K562 (cell line): Measurements from ENCODE around the gene TACR1. TPM values are rescaled to one million over a fixed set of nuclear protein-coding genes. Genes with fewer than 3 reads are reported as not detected.

Experiments
- ATAC-seq: fragments of 200-7000 bp; cut with Tn5 transposase; 3 replicates; pipeline ENCODE4 v1.9.1; 2020; ENCODE audit warnings: moderate library complexity
- BruUV-seq: library from RNA; stranded (reverse); fragments of 400-500 nt; replicated peaks from 2 replicates; lab custom pipeline; 2021; lab: Mats Ljungman, UMichigan
- CTCF ChIA-PET: fragments of 300-600 bp; formaldehyde crosslinking; extraction: SDS; loops from one replicate; lab custom pipeline; 2021; ENCODE audit warnings: low intra/inter-chr PET ratio; lab: Yijun Ruan, JAX
- POLR2A ChIA-PET: fragments of 300-600, 350-650 bp; sonication (Branson Sonifier 250); formaldehyde crosslinking; extraction: SDS; loops from one replicate; lab custom pipeline; 2021; ENCODE audit warnings: antibody characterized with exemption, inconsistent platforms; lab: Yijun Ruan, JAX
- DNase-seq, 4 experiments: peaks; one replicate each; pipeline versions ENCODE4 v3.0.0 to v3.0.0-alpha.2; 2011 to 2018; ENCODE audit warnings: low spot score in 3 of 4, mixed read lengths in 3 of 4; ENCODE audit errors: extremely low read depth in 1 of 4
- FAIRE-seq: peaks from 2 replicates; lab custom pipeline; 2011; peaks lifted over from hg19 to GRCh38; lab: Jason Lieb, UNC
- H2AFZ ChIP-seq: 2 replicates; pipeline ENCODE4 v1.6.0; 2011; ENCODE audit warnings: low read depth, low read length, control low read depth, inconsistent platforms
- H3K27ac ChIP-seq: fragments of 200-600 bp; 3 replicates; pipeline ENCODE4 v1.8.0; 2011; ENCODE audit warnings: low read depth, mild to moderate bottlenecking, control low read depth, inconsistent platforms, low read length, moderate library complexity, mixed read lengths; ENCODE audit errors: extremely low read depth
- H3K27me3 ChIP-seq, 2 experiments: fragments of 300-600 bp in 1 of 2; 2 replicates in 1 of 2; 3 replicates in 1 of 2; pipeline versions ENCODE4 v1.6.0 to v1.8.0; 2011; ENCODE audit warnings: inconsistent platforms in 2 of 2, low read length in 2 of 2, mild to moderate bottlenecking in 1 of 2, mixed read lengths in 1 of 2, moderate library complexity in 1 of 2; ENCODE audit not compliant: control insufficient read depth in 2 of 2, insufficient read depth in 2 of 2
- H3K36me3 ChIP-seq: fragments of 300-600 bp; 3 replicates; pipeline ENCODE4 v1.8.0; 2011; ENCODE audit warnings: mild to moderate bottlenecking, low read length, inconsistent platforms; ENCODE audit not compliant: control insufficient read depth, insufficient read depth
- H3K4me1 ChIP-seq, 2 experiments: fragments of 200-600 bp in 1 of 2; replicated peaks in 1 of 2; 2 replicates in 1 of 2; 3 replicates in 1 of 2; pipeline versions ENCODE4 v1.5.1 to v1.8.0; 2011; ENCODE audit warnings: inconsistent platforms in 2 of 2, low read length in 2 of 2, mild to moderate bottlenecking in 1 of 2, mixed read lengths in 1 of 2, moderate library complexity in 1 of 2; ENCODE audit not compliant: control insufficient read depth in 2 of 2, insufficient read depth in 2 of 2
- H3K4me2 ChIP-seq: 2 replicates; pipeline ENCODE4 v1.6.1; 2011; ENCODE audit warnings: low read length, control low read depth, inconsistent platforms, mixed read lengths; ENCODE audit not compliant: insufficient read depth
- H3K4me3 ChIP-seq: fragments of 200-600 bp; sonication (generic), shearing (Covaris generic); 2 replicates; pipeline ENCODE4 v1.5.1; 2016; ENCODE audit warnings: control low read depth, inconsistent platforms
- H3K79me2 ChIP-seq: fragments of 200-600 bp; 3 replicates; pipeline ENCODE4 v1.8.0; 2011; ENCODE audit warnings: low read length, inconsistent platforms; ENCODE audit not compliant: control insufficient read depth, insufficient read depth
- H3K9ac ChIP-seq, 2 experiments: 2 replicates each; pipeline versions ENCODE4 v1.6.0 to v1.6.1; 2011; ENCODE audit warnings: low read depth in 2 of 2, low read length in 2 of 2, control low read depth in 1 of 2, inconsistent platforms in 1 of 2, mild to moderate bottlenecking in 1 of 2, mixed read lengths in 1 of 2; ENCODE audit not compliant: insufficient read depth in 1 of 2
- H3K9me1 ChIP-seq: one replicate; pipeline ENCODE4 v1.6.0; 2011; ENCODE audit warnings: inconsistent platforms, mild to moderate bottlenecking, low read length, moderate library complexity; ENCODE audit not compliant: control insufficient read depth, insufficient read depth
- H3K9me3 ChIP-seq: replicated peaks from 2 replicates; pipeline ENCODE4 v1.5.1; 2011; ENCODE audit warnings: low read depth, low read length, inconsistent platforms; ENCODE audit not compliant: control insufficient read depth, insufficient read depth
- H4K20me1 ChIP-seq: replicated peaks from 2 replicates; pipeline ENCODE4 v1.6.1; 2011; ENCODE audit warnings: low read length, inconsistent platforms, mixed read lengths; ENCODE audit not compliant: control insufficient read depth, insufficient read depth
- ETV6 ChIP-seq, 3 experiments: fragments of 150-350 bp in 1 of 3; sonication (generic) in 1 of 3; formaldehyde crosslinking in 1 of 3; IDR thresholded peaks; 2 replicates each; pipeline versions ENCODE4 v1.6.1 to v1.8.0; 2014 to 2022; ENCODE audit warnings: borderline replicate concordance in 2 of 3, low read depth in 2 of 3, antibody characterized with exemption in 1 of 3, low read length in 1 of 3, mild to moderate bottlenecking in 1 of 3, missing genetic modification reagents in 1 of 3
- FIP1L1 ChIP-seq: fragments of 200-400 bp; formaldehyde crosslinking; IDR thresholded peaks from 2 replicates; pipeline ENCODE4 v1.6.1; 2018; ENCODE audit warnings: mild to moderate bottlenecking, low read depth, low read length; ENCODE audit not compliant: poor library complexity, severe bottlenecking
- NR3C1 ChIP-seq: sonication (generic); formaldehyde crosslinking; IDR thresholded peaks from 2 replicates; pipeline ENCODE4 v1.8.1; 2022; ENCODE audit warnings: missing genetic modification reagents
- RAD21 ChIP-seq, 2 experiments: fragments of 250-450 bp in 1 of 2; fragments of 450-650 bp in 1 of 2; sonication (Bioruptor Pico) in 1 of 2; formaldehyde crosslinking in 1 of 2; IDR thresholded peaks in 1 of 2; conservative IDR thresholded peaks in 1 of 2; 2 replicates each; pipeline versions ENCODE4 v1.4.0 to v1.8.0; 2020 to 2022; ENCODE audit warnings: mild to moderate bottlenecking in 2 of 2, moderate library complexity in 1 of 2
- ZNF507 ChIP-seq: conservative IDR thresholded peaks from 2 replicates; pipeline ENCODE4 v1.6.1; 2017; ENCODE audit warnings: missing genetic modification characterization, missing compliant biosample characterization
- ZNF644 ChIP-seq: fragments of 200-800 bp; sonication (Bioruptor generic); IDR thresholded peaks from 2 replicates; pipeline ENCODE4 v1.6.1; 2016; ENCODE audit warnings: low read depth, missing genetic modification characterization, missing compliant biosample characterization
- WGBS: fragments of 100-300 bp; shearing (Covaris generic); methylation state at CpG from one replicate; pipeline ENCODE4 v1.1.6; 2016; ENCODE audit warnings: low coverage, mixed read lengths; ENCODE audit not compliant: insufficient coverage; ENCODE audit errors: missing lambda C conversion rate; 5-methylcytosine and 5-hydroxymethylcytosine counted together
- in situ Hi-C: fragments of 300-500 bp; cut with MboI; formaldehyde crosslinking; loops from 4 replicates; pipeline ENCODE4 v1.15.0; 2018; ENCODE audit warnings: inconsistent platforms, mixed read lengths
- intact Hi-C: fragments of 100-400 bp; cut with micrococcal nuclease; formaldehyde crosslinking; loops from 2 replicates; pipeline ENCODE4 v1.14.2; 2022
- polyA plus RNA-seq, 8 experiments: library from polyadenylated mRNA; depleted of rRNA in 4 of 8; stranded (reverse) in 5 of 8; unstranded in 3 of 8; fragments of >200 nt; fragmentation: Nextera tagmentation in 2 of 8; fragmentation: Illumina TruSeq in 1 of 8; extraction: Ambion mirVana in 2 of 8; extraction: Trizol in 1 of 8; gene quantifications; 2 replicates each; pipeline versions ENCODE4 v1.2.1 to v1.2.3, GENCODE V29; 2011 to 2014; ENCODE audit warnings: inconsistent platforms in 1 of 8, missing spikeins in 1 of 8
- total RNA-seq, 7 experiments: library from RNA; depleted of rRNA in 6 of 7; stranded (reverse); fragments of >200 nt in 6 of 7; fragmentation: Illumina TruSeq in 2 of 7; extraction: Trizol in 2 of 7; gene quantifications; 2 replicates each; pipeline versions ENCODE4 v1.2.1 to v1.2.3, GENCODE V29; 2011 to 2021; ENCODE audit warnings: low replicate concordance in 1 of 7
- TF ChIP-seq, protein P1 (sequence below): fragments of 450-650 bp; IDR thresholded peaks from 2 replicates; pipeline ENCODE4 v1.6.1; 2016; ENCODE audit warnings: low read depth
- TF ChIP-seq, protein P2 (sequence below): fragments of 450-650 bp; IDR thresholded peaks from 2 replicates; pipeline ENCODE4 v1.6.1; 2016; ENCODE audit warnings: antibody characterized with exemption

Gene TACR1
- total and polyA plus RNA-seq, 9 of the 15 experiments (the other 6 are each of a cell fraction or from before 2014, with no cell fraction given), result not detected

DNA sequence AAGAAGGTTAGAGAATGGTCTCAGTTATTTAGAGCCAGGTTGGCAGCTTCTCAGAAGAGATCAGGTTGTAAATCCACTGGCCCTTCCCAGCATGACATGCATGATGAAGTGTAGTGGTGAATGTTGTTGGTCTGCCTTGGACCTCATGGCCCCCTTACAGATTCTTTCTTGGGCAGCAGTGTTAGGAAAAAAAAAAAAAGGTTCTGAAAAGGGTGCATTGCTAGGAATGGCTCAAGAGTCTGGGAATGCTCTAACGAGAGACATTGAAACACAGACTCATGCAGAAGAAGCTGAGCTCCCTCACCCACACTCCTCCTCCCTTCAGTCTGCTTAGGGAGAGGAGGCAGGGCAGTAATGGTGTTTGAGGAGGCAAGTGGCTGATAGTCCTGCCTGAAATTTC lies 135.4 kb downstream of the TACR1 start (continued):
- TF ChIP-seq, protein P1, sequence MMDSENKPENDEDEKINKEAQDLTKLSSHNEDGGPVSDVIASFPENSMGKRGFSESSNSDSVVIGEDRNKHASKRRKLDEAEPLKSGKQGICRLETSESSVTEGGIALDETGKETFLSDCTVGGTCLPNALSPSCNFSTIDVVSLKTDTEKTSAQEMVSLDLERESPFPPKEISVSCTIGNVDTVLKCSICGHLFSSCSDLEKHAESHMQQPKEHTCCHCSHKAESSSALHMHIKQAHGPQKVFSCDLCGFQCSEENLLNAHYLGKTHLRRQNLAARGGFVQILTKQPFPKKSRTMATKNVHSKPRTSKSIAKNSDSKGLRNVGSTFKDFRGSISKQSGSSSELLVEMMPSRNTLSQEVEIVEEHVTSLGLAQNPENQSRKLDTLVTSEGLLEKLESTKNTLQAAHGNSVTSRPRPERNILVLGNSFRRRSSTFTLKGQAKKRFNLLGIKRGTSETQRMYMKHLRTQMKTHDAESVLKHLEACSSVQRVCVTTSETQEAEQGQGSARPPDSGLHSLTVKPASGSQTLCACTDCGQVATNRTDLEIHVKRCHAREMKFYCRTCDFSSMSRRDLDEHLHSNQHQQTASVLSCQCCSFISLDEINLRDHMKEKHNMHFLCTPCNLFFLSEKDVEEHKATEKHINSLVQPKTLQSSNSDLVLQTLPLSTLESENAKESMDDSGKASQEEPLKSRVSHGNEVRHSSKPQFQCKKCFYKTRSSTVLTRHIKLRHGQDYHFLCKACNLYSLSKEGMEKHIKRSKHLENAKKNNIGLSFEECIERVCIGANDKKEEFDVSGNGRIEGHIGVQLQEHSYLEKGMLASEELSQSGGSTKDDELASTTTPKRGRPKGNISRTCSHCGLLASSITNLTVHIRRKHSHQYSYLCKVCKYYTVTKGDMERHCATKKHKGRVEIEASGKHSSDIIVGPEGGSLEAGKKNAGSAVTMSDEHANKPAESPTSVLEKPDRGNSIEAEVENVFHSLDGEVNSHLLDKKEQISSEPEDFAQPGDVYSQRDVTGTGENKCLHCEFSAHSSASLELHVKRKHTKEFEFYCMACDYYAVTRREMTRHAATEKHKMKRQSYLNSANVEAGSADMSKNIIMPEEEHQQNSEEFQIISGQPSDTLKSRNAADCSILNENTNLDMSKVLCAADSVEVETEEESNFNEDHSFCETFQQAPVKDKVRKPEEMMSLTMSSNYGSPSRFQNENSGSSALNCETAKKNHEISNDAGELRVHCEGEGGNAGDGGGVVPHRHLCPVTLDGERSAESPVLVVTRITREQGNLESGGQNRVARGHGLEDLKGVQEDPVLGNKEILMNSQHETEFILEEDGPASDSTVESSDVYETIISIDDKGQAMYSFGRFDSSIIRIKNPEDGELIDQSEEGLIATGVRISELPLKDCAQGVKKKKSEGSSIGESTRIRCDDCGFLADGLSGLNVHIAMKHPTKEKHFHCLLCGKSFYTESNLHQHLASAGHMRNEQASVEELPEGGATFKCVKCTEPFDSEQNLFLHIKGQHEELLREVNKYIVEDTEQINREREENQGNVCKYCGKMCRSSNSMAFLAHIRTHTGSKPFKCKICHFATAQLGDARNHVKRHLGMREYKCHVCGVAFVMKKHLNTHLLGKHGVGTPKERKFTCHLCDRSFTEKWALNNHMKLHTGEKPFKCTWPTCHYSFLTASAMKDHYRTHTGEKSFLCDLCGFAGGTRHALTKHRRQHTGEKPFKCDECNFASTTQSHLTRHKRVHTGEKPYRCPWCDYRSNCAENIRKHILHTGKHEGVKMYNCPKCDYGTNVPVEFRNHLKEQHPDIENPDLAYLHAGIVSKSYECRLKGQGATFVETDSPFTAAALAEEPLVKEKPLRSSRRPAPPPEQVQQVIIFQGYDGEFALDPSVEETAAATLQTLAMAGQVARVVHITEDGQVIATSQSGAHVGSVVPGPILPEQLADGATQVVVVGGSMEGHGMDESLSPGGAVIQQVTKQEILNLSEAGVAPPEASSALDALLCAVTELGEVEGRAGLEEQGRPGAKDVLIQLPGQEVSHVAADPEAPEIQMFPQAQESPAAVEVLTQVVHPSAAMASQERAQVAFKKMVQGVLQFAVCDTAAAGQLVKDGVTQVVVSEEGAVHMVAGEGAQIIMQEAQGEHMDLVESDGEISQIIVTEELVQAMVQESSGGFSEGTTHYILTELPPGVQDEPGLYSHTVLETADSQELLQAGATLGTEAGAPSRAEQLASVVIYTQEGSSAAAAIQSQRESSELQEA, result no peak

DNA sequence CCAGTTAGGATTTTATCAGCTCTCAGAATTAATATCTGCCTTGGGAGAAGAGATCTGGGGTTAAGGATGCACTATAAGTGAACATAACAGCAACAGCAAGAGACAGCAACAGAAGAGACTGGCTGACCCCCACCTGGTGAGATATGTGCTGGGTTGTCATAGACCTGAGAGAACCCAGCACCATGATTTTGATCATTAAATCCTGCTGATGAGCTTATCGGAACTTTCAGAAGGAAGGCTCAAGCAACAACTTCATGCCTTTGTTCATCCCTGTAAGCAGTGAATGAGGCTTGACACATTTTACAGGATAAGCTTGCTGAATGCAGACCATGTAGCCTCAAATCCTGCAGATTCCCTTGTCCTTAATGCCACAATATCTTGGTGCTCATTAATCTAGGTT lies 140.9 kb downstream of the TACR1 start:
- H3K36me3 ChIP-seq, result no peaks in the 10 kb centered on the region
- 0% methylated on average over 1 of the region's 1 CpG for WGBS
- no peak for ATAC-seq
- H3K9me1 ChIP-seq, result no peaks in the 10 kb centered on the region
- intact Hi-C loops (no loop called here), in situ Hi-C loops (loop anchor here (5.0 to 25.0 kb wide), 2 partner anchors 141 to 554 kb away; no protein-coding TSS in a partner anchor)
- ChIA-PET CTCF (no interaction called here), POLR2A (no interaction called here)
- H3K27ac ChIP-seq, result no peak overlapping the region
- no peak overlapping the region for H3K4me2 ChIP-seq
- no peaks in the 10 kb centered on the region for H3K4me1 ChIP-seq
- H3K9me3 ChIP-seq, result no peaks in the 10 kb centered on the region
- H3K9ac ChIP-seq, result no peak overlapping the region
- H3K4me3 ChIP-seq, result no peak overlapping the region
- no peaks in the 10 kb centered on the region for H3K79me2 ChIP-seq
- DNase-seq, result no peak
- peaks cover 4 to 24% of the 10 kb centered on the region in 2 experiments; a peak in 3 of 5 replicates for H3K27me3 ChIP-seq
- FAIRE-seq, result no peak
- no peak overlapping the region for H2AFZ ChIP-seq
- BruUV-seq, result no TSS peak
- H4K20me1 ChIP-seq, result no peaks in the 10 kb centered on the region
- TF ChIP-seq ETV6 (IDR thresholded peaks at IDR 0.05; ENCODE audit: borderline replicate concordance in 1 of 2, low read depth in 2 of 2, low read length in 1 of 2) (no peak), ETV6 (CRISPR knock-in tag; IDR thresholded peaks at IDR 0.05; ENCODE audit: borderline replicate concordance) (no peak), NR3C1 (no peak), ZNF644 (tag) (no peak), RAD21 (CRISPR knock-in tag; conservative IDR thresholded peaks at IDR 0.05 in 1 of 2, IDR thresholded peaks at IDR 0.05 in 1 of 2) (no peak), ZNF507 (tag) (no peak), FIP1L1 (no peak)
- TF ChIP-seq, protein P2, sequence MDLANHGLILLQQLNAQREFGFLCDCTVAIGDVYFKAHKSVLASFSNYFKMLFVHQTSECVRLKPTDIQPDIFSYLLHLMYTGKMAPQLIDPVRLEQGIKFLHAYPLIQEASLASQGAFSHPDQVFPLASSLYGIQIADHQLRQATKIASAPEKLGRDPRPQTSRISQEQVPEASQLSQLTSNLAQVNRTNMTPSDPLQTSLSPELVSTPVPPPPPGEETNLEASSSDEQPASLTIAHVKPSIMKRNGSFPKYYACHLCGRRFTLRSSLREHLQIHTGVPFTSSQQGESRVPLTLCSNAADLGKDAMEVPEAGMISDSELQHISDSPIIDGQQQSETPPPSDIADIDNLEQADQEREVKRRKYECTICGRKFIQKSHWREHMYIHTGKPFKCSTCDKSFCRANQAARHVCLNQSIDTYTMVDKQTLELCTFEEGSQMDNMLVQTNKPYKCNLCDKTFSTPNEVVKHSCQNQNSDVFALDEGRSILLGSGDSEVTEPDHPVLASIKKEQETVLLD, result no peak
